Measurements from ENCODE around the gene RPL28.

DNA sequence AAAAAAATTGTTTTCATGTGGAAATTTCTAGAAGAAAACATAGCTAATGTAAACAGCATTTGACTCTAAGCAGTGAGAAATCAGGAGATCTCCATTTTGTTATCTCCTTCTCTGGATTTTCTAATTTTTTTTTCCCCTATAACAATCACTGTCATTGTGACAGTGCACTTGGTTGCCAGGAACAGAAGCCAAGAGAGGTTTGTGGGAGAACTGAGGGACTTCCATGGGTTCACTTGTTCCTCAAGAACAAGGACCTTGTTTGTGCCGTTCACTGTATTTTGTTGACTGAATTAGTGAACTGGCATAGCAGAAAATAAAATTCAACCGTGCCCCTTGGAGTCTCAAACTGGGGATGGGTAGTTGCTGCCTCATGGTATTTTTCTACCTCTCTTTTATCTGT lies 40.3 kb downstream of the RPL28 start:
- TF ChIP-seq, protein P1, sequence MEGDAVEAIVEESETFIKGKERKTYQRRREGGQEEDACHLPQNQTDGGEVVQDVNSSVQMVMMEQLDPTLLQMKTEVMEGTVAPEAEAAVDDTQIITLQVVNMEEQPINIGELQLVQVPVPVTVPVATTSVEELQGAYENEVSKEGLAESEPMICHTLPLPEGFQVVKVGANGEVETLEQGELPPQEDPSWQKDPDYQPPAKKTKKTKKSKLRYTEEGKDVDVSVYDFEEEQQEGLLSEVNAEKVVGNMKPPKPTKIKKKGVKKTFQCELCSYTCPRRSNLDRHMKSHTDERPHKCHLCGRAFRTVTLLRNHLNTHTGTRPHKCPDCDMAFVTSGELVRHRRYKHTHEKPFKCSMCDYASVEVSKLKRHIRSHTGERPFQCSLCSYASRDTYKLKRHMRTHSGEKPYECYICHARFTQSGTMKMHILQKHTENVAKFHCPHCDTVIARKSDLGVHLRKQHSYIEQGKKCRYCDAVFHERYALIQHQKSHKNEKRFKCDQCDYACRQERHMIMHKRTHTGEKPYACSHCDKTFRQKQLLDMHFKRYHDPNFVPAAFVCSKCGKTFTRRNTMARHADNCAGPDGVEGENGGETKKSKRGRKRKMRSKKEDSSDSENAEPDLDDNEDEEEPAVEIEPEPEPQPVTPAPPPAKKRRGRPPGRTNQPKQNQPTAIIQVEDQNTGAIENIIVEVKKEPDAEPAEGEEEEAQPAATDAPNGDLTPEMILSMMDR (IDR thresholded peaks at IDR 0.05) = no peak
- TF ChIP-seq POLR2A (IDR thresholded peaks at IDR 0.05) = no peak

All from uterus (tissue), 2 donors.